Mesothelial cell of epicardium (in vitro differentiated cells): ENCODE results near the gene NPTX1. TPM values are rescaled to one million over a fixed set of nuclear protein-coding genes. Genes with fewer than 3 reads are reported as not detected.

Experiments
- DNase-seq, 2 experiments: peaks; one replicate each; pipeline ENCODE4 v3.0.0; 2021; ENCODE audit warnings: low spot score in 2 of 2; ENCODE audit not compliant: unreplicated experiment in 2 of 2
- H3K27ac Mint-ChIP-seq: 2 replicates; pipeline ENCODE4 v1.8.0; 2021; ENCODE audit warnings: mixed read lengths
- H3K27me3 Mint-ChIP-seq: 2 replicates; pipeline ENCODE4 v1.8.0; 2021; ENCODE audit warnings: low read depth, mixed read lengths
- H3K36me3 Mint-ChIP-seq: 2 replicates; pipeline ENCODE4 v1.8.0; 2021; ENCODE audit warnings: mixed read lengths
- H3K4me1 Mint-ChIP-seq: 2 replicates; pipeline ENCODE4 v1.8.0; 2021; ENCODE audit warnings: mixed read lengths
- H3K4me3 Mint-ChIP-seq: 2 replicates; pipeline ENCODE4 v1.8.0; 2021; ENCODE audit warnings: mild to moderate bottlenecking, moderate library complexity, mixed read lengths
- H3K9me3 Mint-ChIP-seq: 2 replicates; pipeline ENCODE4 v1.8.0; 2021; ENCODE audit warnings: mixed read lengths
- total RNA-seq: library from RNA; stranded (reverse); gene quantifications from 3 replicates; pipeline ENCODE4 v1.2.1, GENCODE V29; 2021
- TF ChIP-seq, protein P1 (sequence below): fragments of 200-600 bp; sonication (generic); IDR thresholded peaks from one replicate; pipeline ENCODE4 v1.5.0; 2021; ENCODE audit warnings: antibody characterized with exemption; ENCODE audit not compliant: unreplicated experiment

NPTX1 gene
- total RNA-seq, 1 donor from 2014 or later = 0.20 TPM

DNA sequence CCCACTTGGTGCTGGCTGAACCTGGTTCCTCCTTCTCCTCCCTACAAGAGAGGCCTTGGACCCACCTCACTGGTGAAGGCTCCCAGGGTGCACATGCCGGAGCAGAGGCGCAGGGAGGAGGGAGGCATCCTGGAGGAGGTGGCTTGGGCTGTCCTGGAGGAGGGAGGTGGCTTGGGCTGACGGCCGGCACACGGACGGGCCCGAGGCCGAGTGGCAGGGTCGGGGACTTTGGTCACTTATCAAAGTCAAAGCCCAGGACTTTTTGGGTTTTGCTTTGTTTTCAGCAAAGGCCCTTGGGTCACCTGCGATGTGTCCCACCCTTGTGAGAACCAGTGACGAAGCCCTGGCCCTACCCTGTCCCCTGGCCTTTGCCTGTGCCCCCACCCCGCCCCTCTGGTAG, 32.9 kb downstream of the NPTX1 start:
- no peaks in the 10 kb centered on the region for H3K9me3 Mint-ChIP-seq
- TF ChIP-seq, protein P1, sequence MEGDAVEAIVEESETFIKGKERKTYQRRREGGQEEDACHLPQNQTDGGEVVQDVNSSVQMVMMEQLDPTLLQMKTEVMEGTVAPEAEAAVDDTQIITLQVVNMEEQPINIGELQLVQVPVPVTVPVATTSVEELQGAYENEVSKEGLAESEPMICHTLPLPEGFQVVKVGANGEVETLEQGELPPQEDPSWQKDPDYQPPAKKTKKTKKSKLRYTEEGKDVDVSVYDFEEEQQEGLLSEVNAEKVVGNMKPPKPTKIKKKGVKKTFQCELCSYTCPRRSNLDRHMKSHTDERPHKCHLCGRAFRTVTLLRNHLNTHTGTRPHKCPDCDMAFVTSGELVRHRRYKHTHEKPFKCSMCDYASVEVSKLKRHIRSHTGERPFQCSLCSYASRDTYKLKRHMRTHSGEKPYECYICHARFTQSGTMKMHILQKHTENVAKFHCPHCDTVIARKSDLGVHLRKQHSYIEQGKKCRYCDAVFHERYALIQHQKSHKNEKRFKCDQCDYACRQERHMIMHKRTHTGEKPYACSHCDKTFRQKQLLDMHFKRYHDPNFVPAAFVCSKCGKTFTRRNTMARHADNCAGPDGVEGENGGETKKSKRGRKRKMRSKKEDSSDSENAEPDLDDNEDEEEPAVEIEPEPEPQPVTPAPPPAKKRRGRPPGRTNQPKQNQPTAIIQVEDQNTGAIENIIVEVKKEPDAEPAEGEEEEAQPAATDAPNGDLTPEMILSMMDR = no peak
- H3K36me3 Mint-ChIP-seq = no peaks in the 10 kb centered on the region
- DNase-seq = no peak
- H3K27ac Mint-ChIP-seq = no peak overlapping the region
- H3K4me1 Mint-ChIP-seq = no peaks in the 10 kb centered on the region
- no peak overlapping the region for H3K4me3 Mint-ChIP-seq
- peaks cover 35% of the 10 kb centered on the region for H3K27me3 Mint-ChIP-seq

DNA sequence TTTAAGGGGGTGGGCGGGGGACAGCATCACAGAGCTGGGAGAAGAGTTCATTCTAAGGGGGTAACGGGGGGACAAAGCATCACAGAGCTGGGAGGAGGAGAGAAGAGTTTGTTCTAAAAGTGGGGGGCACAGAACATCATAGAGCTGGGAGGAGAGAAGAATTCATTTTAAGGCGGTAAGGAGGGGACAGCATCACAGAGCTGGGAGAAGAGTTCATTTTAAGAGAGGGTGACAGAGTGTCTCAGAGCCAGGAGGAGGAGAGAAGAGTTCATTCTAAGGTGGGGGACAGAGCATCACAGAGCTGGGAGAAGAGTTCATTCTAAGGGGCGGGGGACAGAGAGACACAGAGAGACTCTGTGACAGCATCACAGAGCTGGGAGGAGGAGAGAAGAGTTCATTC, 33.6 kb downstream of the NPTX1 start:
- no peak overlapping the region for H3K4me3 Mint-ChIP-seq
- H3K36me3 Mint-ChIP-seq = no peaks in the 10 kb centered on the region
- H3K4me1 Mint-ChIP-seq = no peaks in the 10 kb centered on the region
- TF ChIP-seq, protein P1 = no peak
- no peak for DNase-seq
- H3K9me3 Mint-ChIP-seq = no peaks in the 10 kb centered on the region
- peaks cover 34% of the 10 kb centered on the region for H3K27me3 Mint-ChIP-seq
- H3K27ac Mint-ChIP-seq = no peak overlapping the region

DNA sequence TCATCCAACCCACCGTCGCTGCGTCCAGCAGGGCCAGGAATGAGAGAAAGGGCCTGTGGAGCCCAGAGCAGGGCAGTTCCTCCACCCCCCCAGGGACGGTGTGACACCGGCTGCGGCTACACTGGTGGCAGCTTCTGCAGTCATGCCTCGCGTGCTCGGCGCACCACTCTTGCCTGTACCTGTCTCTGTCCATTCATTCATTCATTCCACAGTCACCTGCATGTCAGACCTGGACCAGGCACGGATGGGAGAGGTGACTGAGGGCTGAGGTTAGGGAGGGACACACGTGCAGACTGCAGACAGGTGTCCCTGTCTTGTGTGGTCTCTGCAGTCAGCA, 34.1 kb downstream of the NPTX1 start:
- Mint-ChIP-seq H3K27ac (no peak overlapping the region), H3K27me3 (peaks cover 34% of the 10 kb centered on the region), H3K9me3 (no peaks in the 10 kb centered on the region), H3K4me3 (no peak overlapping the region), H3K36me3 (no peaks in the 10 kb centered on the region), H3K4me1 (no peaks in the 10 kb centered on the region)
- DNase-seq = no peak
- TF ChIP-seq, protein P1 = no peak

DNA sequence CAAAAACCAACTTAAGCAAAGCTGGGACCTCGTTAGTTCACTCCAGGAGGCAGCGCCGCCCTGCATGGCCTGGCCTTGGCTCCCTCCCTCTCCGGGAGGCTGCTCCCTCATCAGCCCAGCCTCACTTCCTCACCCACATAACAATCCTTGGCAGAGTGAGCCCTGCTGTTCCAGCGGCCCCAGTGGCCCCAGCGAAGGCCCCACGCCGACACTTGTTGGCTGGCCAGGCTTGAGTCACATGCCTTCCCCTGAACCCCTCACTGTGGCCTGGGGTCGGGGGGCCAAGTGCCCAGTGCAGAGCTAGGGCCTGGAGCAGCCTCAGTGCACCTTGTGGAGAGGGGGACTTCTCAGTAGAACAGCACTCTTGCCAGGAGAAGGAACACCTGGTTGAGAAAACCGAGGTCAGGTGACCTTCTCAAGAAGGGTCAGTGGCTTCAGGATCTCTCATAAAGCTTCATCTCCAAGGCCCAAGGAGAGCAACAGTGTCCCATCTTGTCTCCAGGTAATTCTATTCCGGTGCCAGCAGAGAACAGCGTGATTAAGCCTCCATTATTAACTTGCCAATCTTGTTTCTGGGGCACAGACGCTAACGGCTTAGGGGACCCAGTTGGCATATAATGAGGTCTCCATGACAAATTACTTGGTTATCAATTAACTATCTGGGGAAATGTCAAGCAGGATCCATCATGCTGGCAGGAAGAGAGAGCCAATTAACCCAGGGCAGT, 34.6 kb downstream of the NPTX1 start:
- H3K36me3 Mint-ChIP-seq = no peaks in the 10 kb centered on the region
- no peak for DNase-seq
- TF ChIP-seq, protein P1 = no peak
- peaks cover 38% of the 10 kb centered on the region for H3K27me3 Mint-ChIP-seq
- H3K9me3 Mint-ChIP-seq = no peaks in the 10 kb centered on the region
- H3K4me1 Mint-ChIP-seq = no peaks in the 10 kb centered on the region
- no peak overlapping the region for H3K4me3 Mint-ChIP-seq
- H3K27ac Mint-ChIP-seq = no peak overlapping the region

DNA sequence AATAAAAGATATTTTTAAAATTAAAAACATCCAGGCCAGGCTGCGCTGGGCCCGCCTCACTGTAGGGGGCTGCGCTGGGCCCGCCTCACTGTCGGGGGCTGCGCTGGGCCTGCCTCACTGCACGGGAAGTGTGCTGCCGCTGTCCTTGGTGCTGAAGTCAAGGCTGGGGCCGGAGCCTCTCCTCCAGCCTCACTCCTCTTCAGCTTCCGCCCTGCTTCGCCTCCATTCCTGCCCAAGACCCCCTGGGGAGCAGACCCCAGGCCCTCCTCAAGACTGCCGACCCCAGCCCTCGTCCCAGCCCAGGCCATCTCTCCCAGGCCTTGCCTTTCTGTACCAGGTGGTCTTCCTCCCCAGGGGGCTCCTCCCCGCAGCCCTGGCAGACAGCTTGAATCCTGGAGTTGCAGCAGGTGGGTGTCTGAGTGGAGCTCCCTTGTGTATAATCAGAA, 35.3 kb downstream of the NPTX1 start:
- Mint-ChIP-seq H3K27me3 (peaks cover 44% of the 10 kb centered on the region), H3K4me1 (no peaks in the 10 kb centered on the region), H3K9me3 (no peaks in the 10 kb centered on the region), H3K27ac (no peak overlapping the region), H3K4me3 (no peak overlapping the region), H3K36me3 (no peaks in the 10 kb centered on the region)
- TF ChIP-seq, protein P1 = no peak
- DNase-seq = peak; percentile 83 to 91
